H1 (cell line): ENCODE measurements around the gene RGS14. TPM values are rescaled to one million over a fixed set of nuclear protein-coding genes. Genes with fewer than 3 reads are reported as not detected.

Experiments used
- ASH2L ChIP-seq: fragments of 200-600, 300-600 bp; sonication (generic); IDR thresholded peaks from one replicate; pipeline ENCODE4 v1.7.1; 2017; ENCODE audit warnings: low read length
- CEBPB ChIP-seq: IDR thresholded peaks from 2 replicates; pipeline ENCODE4 v1.6.1; 2012; ENCODE audit warnings: low read depth, low read length
- CHD7 ChIP-seq: fragments of 300-600 bp; sonication (generic); IDR thresholded peaks from 2 replicates; pipeline ENCODE4 v1.7.1; 2012; ENCODE audit warnings: low read length, moderate library complexity, mild to moderate bottlenecking, inconsistent platforms; ENCODE audit not compliant: insufficient replicate concordance
- E2F6 ChIP-seq: IDR thresholded peaks from 2 replicates; pipeline ENCODE4 v1.6.1; 2012; ENCODE audit warnings: inconsistent platforms
- TAF1 ChIP-seq: IDR thresholded peaks from 2 replicates; pipeline ENCODE4 v1.6.1; 2011; ENCODE audit warnings: mild to moderate bottlenecking, low read depth, low read length
- polyA plus RNA-seq, 7 experiments: library from polyadenylated mRNA; depleted of rRNA in 3 of 7; stranded (reverse) in 5 of 7; unstranded in 2 of 7; fragments of >200 nt in 5 of 7; fragments of 200-250 nt in 2 of 7; gene quantifications; 1 replicate in 5 of 7; 2 replicates in 1 of 7; 4 replicates in 1 of 7; pipeline versions ENCODE4 v1.2.1 to v1.2.3, GENCODE V29; 2011 to 2013; ENCODE audit warnings: missing spikeins in 2 of 7, mixed read lengths in 2 of 7
- total RNA-seq: library from RNA; stranded (reverse); fragmentation: NEBNext Ultra II Directional; extraction: Animal tissue kit (Norgen Biotek cat#: 25700); gene quantifications from 2 replicates; pipeline ENCODE4 v1.2.1, GENCODE V29; 2021
- TF ChIP-seq, protein P1 (sequence below): IDR thresholded peaks from 2 replicates; pipeline ENCODE4 v1.6.1; 2012; ENCODE audit warnings: inconsistent platforms
- TF ChIP-seq, protein P2 (sequence below): IDR thresholded peaks from 2 replicates; pipeline ENCODE4 v1.6.1; 2012; ENCODE audit warnings: low read length, inconsistent platforms

The RGS14 gene
- total and polyA plus RNA-seq, 2 of the 8 experiments (the other 6 are each of a cell fraction or from before 2014, with no cell fraction given), result 24.4 to 46.1 TPM

- no peak for TF ChIP-seq CHD7
- TF ChIP-seq, protein P1, sequence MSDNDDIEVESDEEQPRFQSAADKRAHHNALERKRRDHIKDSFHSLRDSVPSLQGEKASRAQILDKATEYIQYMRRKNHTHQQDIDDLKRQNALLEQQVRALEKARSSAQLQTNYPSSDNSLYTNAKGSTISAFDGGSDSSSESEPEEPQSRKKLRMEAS, result peak; percentile 57; the same call in 1 of the 2 replicates
- peak; percentile 97 for TF ChIP-seq ASH2L
- peak; percentile 59; the same call in 1 of the 2 replicates for TF ChIP-seq TAF1
- TF ChIP-seq, protein P2, sequence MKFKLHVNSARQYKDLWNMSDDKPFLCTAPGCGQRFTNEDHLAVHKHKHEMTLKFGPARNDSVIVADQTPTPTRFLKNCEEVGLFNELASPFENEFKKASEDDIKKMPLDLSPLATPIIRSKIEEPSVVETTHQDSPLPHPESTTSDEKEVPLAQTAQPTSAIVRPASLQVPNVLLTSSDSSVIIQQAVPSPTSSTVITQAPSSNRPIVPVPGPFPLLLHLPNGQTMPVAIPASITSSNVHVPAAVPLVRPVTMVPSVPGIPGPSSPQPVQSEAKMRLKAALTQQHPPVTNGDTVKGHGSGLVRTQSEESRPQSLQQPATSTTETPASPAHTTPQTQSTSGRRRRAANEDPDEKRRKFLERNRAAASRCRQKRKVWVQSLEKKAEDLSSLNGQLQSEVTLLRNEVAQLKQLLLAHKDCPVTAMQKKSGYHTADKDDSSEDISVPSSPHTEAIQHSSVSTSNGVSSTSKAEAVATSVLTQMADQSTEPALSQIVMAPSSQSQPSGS, result no peak
- no peak for TF ChIP-seq CEBPB
- TF ChIP-seq E2F6, result no peak
Observed at GRCh38 chr5:177366528-177367322, 9.0 kb downstream of the RGS14 start (continued).
